Femur (tissue), 1 donor: ENCODE measurements around the gene PGS1.
A peak's percentile ranks its signal among the peaks of the same experiment; 100 is the strongest.

ENCODE experiments used
- DNase-seq: peaks from one replicate; pipeline ENCODE4 v3.0.0-alpha.2; 2017

Gene PGS1

DNA sequence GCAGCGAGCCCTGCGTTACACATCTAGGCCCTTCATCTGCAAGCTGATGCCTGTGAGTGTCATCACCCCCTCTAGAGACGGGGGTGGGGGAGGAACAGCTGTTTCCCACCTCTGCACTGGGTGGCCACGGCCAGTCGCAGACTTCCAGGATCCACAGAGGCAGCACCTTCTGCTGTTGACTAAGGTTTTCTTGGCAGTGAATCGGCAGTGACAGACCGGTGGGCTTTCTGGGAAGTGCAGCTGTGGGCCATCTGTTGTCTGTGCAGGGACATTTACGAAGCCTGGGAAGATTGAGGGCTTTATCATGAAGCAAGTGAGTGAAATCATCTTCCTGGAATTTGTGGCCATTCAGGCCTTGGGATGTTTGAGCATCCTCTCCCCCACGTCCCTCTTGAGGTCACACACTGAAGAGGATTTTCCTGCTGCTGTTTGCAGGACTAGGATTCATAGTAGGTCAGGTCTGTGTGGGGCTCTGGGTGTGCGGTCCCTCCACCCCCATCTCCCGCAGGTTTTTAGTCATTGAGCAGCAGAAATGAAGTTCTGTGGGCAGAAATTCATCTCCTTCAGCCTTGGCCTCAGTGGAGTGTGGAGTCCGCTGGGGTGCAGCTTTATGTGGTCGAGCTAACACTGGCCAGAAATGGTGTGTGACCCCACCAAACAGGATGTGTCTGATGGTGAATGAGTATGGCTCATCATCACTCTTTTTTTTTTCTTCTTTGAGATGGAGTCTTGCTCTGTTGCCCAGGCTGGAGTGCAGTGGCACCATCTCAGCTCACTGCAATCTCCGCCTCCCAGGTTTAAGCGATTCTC lies 12.0 kb downstream of the PGS1 start:
- DNase-seq: peak; percentile 67

DNA sequence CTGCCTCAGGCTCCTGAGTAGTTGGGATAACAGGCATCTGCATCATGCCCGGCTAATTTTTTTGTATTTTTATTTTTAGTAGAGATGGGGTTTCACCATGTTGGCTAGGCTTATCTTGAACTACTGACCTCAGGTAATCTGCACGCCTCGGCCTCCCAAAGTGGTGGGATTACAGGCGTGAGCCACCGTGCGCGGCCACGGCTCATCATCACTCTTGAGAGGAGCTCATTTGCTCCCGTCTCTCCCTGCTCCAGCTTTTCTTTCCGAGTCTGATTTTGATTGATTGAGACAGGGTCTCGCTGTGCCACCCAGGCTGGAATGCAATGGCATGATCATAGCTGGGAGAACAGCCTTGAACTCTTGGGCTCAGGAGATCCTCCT lies 12.6 kb downstream of the PGS1 start:
- no peak for DNase-seq

DNA sequence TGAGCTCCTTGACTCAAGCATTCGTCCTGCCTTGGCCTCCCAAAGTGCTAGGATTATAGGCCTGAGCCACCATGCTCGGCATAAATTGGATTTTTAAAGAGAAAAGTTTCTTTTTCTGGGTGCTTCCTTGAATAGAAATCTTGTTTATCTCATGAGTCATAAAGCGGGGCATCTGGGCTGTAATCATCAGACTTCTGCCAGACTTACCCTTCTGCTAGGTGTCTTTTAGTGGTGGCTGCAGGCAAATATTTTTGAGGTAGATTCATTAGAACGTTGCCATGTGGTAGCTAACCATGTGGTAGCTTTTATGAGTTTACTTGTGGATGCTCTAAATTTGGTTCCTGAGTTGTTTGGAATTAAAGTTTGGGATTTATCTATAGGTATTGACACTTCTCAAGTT lies 13.4 kb downstream of the PGS1 start:
- DNase-seq: no peak

DNA sequence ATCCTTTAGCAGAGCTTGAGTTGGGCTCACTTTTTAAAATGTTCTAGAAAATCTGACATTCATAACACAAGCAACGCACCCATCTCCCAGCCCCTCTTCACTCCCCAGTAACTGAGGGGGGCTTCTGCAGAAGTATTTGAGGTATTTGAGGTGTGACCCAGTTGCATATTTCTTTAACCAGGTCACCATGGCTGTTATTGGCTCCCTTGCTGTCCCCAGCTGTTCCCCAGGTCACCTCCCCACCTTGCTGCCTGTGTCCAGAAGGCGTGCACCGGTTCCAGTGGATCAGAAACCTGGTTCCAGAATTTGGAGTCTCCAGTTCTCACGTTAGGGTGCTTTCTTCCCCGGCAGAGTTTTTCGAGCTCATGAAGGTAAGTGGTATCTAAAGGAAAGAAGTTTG lies 13.8 kb downstream of the PGS1 start:
- no peak for DNase-seq

DNA sequence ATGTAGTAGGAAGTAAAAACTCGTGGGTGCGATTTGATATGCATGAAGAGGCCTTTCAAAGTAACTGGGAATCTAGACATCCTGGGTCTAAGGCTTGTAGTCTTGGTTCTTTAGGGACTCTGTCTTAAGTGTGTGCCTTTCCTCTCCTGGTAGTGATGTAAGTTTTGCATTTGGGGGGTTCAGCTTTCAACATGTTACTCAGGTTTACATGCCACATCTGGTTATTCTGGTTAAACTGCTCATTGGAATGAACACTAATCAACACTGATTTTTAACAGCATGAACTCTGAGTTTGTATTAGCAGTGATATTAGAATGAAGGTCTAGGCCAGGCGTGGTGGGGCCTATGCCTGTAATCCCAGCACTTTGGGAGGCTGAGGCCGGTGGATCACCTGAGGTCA lies 15.1 kb downstream of the PGS1 start:
- no peak for DNase-seq

DNA sequence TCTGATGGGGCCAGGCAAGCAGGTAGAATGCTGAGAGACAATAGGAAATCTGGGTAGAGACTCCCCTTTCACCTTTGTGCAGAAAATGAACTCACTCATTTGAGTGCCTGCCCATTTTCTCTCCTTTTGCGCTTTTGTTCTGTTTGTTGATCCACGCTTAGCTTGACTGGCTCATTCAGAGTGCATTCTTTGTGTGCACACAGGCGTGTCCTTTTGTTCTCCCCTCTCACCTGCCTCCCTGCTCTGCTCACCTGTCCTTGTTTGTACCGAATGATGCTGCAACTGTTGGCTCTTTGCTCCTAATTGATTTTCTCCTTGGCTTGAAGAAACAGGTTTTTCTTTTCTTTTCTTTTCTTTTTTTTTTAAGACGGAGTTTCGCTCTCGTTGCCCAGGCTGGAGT lies 15.8 kb downstream of the PGS1 start:
- no peak for DNase-seq

DNA sequence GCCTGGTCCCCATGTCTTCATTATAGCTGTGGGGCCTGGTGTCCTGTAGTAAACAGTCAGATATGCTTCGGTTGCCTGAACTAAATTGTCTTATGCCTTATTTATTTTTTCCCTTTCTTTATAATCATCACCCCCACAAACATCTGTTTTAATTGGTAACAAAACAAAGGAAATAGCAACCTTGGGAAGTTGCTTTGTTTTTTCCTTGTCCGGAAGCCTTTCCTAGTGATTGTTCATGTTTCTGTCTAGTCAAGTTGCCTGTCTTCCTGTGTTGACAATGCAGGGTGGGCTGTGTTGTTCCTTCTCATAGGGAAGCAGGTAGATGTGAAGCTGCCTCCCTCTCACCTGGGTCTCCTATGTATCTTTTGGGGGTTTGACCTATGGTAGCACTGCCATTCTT lies 16.7 kb downstream of the PGS1 start:
- no peak for DNase-seq

DNA sequence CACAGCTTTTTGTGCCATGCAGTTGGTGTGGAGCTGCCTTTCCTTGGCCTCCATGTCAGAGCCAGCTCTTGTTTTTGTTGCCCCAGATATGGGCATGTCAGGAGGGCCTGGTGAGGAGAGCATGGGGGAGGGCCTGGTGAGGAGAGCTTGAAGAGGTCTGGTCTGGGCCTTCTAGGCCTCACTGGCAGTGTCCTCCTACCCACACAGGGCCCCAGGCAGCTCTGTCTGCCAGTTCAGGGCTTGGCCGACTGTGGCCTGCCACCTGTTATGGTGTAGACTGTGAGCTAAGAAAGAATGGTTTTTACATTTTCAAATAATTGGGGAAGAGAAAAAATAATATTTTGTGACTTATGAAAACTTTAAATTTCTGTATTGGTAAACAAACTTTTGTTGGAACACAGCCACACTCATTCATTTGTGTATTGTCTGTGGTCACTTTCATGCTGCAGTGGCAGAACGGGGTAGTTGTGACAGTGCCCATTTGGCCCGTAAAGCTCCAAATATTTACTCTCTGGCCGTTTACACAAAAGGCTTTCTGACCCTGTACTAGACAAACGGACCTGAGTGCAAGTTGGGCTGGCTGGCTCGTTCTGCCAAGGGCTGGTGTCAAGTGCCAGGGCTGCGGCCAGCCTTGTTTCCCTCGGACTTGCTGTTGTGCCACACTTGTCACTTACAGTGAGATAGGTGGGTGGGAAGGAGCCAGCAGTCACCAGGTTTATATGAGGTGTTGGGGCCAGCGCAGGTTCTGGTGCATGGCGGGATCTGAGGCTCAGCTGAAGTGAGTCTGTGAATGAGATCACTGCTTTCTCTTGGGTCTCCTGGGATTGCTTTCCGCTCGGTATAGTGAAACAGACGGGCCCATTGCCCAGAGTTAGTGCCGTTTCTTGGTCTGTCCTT lies 18.2 kb downstream of the PGS1 start:
- DNase-seq: peak; percentile 70

DNA sequence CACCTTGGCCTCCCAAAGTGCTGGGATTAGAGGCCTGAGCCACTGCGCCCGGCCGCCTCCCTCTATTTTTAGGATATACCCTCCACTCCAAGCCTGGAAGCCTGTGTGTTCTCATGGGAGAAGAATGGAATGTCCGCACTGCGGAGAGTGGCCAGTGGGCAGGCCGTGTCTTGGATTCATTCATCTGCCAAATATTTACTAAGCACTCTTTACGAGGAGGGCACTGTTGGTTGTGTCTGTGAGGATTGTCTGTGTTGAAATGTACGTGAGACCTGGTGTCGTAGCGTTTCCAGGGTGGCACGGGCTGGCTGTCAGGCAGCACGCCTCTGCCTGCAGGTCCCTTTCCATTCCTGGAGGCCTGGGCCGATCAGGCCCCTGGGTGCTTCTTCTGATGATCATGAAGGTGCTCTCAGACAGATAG lies 19.2 kb downstream of the PGS1 start:
- DNase-seq: no peak

DNA sequence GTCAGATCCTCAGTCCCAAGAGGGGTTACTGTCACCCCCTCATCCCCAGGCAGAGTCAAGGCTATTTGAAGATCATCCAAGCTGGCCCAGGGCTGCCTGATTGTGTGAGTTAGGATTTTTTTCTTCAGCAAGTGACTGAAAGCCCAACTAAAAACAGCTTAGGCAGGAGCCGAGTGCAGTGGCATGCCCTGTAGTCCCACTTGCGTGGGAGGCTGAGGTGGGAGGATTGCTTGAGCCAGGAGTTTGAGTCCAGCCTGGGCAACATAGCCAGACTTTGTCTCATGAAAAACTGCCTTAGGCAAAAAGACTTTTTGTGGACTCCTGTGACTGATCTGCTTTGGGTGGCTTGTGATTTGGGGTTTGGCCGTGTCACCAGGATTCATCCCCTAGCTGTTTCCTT lies 19.9 kb downstream of the PGS1 start:
- DNase-seq: no peak

DNA sequence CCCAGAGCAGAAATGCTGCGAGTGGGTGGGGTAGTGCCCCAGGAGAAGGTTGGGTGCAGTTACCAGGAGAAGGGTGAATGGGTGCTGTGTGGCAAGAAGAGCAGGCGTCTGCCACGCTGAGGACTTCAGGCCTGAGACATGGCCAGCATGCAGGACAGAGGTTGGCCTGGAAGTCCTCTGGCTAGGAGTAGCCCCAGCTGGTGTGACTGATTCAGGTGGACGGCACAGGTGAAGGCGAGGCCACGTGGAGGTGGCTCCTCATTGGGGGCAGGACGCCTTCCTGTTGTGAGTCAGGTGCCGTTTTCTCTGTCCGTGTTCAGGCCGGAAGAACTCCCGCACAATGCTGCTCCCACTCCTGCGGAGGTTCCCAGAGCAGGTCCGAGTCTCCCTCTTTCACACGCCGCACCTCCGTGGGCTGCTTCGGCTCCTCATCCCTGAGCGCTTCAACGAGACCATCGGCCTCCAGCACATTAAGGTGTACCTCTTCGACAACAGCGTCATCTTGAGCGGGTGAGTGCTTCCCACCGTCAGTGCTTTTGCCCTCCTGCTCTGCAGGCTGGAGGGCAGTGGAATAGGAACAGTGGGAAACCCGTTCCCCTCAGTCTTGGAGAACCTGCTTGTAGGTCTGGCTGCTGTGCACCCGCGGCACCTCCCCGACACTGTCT lies 20.7 kb downstream of the PGS1 start:
- no peak for DNase-seq

DNA sequence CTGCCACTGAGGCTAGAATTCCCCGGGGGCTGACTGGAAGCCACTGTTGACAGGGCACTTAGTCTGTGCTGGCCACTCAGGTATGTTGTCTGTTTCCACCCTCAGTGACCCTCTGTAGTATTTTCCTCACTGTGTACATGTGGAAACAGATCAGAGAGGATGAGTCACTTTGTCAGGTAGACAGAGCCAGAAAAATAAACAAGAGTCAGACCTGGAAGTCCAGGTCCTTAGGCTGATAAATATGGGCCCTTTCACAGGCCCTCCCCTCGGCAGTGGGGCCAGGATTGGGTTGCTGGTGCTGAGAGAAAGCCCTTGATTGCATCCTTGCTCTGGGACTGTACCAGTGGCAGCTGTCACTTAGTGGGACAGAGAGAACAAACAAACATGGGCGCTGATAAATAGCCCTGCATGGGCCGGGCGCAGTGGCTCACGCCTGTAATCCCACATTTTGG lies 21.3 kb downstream of the PGS1 start:
- no peak for DNase-seq

DNA sequence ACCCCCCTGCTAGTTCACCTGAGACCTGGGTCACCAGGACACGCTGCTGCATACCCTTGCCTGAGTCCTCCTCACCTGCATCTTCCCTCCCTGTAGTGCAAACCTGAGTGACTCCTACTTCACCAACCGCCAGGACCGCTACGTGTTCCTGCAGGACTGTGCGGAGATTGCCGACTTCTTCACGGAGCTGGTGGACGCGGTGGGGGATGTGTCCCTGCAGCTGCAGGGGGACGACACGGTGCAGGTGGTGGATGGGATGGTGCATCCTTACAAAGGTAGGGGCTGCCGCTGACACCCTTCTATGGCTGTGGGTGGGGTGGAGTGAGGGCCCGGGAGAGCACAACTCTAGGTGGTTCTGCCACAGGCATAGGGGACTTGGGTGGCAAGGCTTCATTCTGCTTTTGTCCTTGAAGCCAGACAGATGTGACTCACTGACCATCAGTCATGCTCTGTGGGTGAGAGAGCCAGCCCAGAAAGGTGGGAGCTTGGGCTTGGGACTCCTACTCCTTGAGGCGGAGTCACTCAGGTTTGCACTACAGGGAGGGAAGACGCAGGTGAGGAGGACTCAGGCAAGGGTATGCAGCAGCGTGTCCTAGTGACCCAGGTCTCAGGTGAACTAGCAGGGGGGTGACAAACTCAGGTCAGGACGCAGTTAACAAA lies 22.3 kb downstream of the PGS1 start:
- no peak for DNase-seq

DNA sequence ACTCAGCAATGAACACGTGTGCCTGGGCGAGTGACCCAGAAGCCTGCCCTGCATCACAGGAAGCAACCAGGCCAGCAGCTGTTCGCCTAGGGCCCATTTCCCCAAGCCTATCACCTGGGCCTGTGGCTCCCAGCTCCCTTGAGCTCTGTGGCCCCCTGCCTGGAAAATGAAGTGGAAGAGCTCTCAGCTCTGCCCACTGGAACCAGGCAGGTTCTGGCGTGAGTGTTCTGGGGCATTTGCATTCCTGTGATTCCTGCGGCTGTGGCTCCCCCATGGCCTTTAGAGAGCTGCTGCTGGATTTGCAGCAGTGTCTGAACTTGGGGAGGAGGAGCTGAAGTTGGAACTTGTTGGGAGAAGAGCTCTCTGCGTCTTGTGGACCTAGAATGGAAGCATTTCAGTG lies 22.8 kb downstream of the PGS1 start:
- no peak for DNase-seq

DNA sequence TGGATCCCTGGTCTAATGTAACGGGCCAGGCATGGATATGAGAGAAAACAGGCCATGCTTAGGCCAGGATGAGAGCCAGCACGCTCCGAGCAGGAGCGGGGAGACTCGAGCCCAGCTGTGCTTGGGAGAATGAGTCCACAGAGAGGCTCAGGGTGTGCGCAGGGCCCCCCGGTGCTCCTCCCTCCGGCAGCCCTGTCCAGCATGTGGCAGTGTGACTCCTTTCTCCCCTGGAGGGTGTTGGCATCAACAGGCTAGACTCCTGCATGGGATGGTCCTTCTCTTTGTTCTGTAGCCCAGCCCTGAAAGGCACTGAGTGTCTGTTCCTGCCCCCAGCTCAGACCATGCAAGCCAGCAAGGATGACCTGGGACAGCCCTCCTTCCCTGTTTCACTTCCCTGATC lies 23.4 kb downstream of the PGS1 start:
- DNase-seq: no peak

DNA sequence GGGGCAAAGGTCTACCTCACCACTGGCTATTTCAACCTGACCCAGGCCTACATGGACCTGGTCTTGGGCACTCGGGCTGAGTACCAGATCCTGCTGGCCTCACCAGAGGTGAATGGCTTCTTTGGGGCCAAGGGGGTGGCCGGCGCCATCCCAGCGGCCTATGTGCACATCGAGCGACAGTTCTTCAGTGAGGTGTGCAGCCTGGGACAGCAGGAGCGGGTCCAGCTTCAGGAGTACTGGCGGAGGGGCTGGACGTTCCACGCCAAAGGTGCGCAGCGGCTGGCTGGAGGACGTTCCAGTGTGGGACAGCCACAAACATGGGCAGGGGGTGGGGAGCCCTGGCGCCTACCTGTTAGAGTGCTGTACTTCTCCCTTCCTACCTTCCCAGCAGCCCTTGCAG lies 25.4 kb downstream of the PGS1 start:
- DNase-seq: no peak

DNA sequence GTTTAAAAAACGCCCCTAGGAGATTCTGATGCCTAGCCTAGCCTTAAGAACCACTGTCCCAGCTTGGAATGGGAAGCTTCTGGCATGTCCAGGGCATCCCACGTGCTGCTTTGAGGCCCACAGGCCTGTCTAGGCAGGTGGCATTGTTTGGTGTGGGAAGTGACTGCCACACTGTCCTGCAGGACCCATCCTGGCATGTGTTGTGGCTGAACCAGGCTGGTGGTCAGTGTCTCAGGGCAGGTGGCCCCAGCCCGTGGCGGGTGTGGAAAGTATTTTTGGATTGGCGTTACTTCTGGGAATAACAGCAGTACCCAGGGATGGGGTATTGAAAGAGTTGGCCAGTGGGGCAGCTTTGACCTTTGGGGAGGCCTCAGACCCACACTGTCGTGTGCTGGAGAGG lies 27.9 kb downstream of the PGS1 start:
- DNase-seq: no peak

DNA sequence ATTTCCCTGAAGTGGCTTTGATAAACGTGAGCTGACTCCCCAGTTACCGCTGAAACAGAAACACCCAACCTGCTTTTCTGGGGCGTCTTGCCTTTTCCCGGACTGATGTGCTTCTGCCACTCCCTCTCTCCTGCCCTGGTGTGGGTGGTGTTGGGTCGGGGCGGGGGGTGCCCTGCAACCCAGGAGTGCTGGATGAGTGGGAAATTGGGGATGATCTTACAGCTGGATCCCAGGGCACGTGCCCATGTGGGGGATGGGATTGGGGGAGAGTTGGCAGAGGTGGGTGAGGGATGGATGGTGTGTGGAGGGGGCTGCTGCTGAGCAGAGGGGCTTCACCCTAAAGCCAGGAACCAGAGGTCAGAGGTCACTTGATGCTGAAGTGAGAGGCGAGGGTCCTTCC lies 28.5 kb downstream of the PGS1 start:
- DNase-seq: no peak

DNA sequence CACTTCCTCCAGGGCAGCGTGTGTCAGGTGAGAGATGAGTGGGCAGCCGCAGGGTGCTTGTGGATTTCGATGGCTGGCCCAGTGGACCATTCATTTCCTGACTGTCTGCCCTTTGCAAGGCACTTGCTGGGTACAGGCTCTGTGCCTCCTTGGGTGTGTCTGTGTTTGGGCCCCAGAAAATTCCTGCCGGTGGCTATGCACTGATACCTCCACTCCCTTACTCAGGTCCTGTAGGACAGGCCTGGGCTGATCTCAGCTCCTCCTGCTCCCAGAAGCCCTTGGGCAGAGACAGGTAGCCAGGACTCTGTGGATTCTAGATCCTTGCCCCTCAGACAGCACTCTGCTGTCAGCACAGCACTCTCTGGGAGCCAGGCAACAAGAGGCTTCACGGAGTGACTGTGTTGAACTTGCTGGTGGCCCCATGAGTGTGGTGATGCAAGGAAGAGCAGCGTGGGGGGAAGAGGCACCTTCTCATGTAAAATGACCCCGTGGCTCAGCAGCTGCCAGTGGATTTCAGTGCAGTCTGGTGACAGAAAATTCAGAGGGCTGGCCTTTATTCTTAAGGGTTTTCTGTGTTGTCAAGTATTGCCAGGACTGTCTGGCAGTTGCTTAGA lies 29.0 kb downstream of the PGS1 start:
- no peak for DNase-seq

DNA sequence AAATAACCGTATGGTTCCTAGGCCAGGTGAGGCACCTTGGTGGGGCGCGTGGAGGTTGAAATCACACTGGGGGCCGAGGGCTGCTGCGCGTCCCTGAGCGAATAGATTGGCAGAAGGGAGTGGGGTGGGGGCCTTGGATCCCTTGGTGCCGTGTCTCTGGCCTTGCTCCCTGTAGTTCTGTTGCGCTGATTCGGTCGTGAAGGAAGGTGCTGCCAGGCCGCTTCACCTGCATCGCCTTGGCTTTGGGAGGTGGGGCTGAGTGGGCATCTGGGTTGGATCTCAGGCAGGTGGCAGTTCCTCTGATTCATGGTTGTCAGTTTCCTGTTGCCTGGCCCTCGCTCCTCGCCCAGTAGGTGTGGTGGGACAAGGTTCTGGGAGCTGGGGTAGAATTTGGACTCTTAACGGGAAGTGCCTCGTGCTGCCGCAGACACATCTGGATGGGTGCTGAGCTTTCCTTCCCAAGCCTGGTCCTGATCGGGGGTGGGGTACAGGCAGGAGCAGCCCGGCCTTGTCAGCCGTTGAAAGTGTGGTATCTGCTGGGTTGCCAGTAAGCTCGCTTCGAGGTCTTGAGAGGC lies 30.1 kb downstream of the PGS1 start:
- no peak for DNase-seq

DNA sequence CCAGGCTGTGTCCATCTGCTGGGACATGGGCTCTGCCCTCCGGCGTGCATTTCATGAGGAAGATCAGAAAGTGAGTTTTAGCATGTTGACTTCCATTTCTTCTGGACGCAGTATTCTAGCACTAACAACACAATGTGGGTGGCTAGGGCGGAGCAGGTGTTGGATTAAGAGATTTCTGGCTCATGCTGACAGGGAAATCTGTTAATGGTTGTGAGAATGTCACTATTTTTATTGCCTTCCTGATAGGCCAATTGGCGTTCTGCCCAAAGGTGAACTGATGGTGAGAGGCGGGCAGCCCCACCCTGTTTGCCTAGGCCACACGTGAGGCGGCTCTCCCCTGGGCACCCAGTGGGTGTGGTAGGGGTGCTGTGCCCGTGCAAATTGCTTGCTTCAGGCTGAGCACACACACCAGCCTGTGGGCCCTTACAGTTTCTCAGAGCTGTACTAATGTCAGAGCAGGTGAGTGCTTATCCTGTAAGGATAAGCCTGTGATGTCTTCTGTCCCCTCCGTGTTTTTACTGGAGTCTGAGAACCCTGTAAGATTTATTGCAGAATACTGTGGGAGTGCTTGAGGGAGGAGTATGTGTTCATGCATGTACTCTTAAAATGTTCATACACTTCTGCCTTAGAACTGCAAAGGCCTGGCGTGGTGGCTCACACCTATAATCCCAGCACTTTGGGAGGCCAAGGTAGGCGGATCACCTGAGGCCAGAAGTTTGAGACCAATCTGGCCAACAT lies 30.9 kb downstream of the PGS1 start:
- no peak for DNase-seq
